GDM1 (cell line): ENCODE data around the gene RNASE4.
"Not testable (repeated sequence)": the region's sequence is repeated elsewhere in the genome, so short reads cannot be mapped to it uniquely, and the experiment has no call there.

Source experiments
- DNase-seq: peaks from one replicate; lab custom pipeline; 2025; lab: John Stamatoyannopoulos, UW

RNASE4 gene

DNA sequence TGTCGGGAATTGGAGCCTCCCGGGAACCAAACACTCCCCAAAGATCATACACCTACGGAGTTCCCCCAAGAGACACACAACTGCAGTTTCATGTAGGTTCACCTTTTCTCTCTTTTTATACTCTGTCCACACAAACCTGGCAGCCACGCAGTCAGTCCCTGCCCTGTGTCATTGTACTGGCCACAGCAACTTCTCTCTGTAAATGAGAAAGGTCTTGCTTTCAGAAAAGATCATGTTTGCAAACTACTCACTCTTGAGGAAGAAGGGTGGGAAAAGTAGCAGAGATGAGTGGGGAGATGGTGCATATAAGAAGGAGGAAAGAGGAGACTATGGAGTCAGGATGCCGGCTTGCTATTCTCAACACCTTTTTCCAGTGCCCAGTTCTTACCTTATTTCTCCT lies 14.6 kb downstream of the RNASE4 start:
- DNase-seq, result no peak

DNA sequence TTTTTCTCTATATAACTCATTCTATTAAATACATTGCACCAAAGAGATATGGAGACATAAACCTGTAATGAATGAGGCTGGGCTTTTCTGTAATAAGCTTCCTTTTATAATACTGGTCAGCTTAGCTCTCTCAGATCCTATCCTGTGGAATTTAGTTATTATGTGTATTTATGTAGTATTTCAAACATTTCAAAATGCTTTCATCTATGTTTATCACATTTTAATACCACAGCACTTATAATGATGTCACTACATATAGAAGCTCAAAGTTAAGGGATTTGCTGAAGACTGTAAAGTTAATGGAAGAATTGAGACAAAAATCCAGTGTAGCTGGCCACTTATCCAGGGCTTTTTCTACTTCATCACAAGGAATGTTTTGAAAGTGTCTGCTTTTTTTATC lies 15.6 kb downstream of the RNASE4 start:
- no peak for DNase-seq

DNA sequence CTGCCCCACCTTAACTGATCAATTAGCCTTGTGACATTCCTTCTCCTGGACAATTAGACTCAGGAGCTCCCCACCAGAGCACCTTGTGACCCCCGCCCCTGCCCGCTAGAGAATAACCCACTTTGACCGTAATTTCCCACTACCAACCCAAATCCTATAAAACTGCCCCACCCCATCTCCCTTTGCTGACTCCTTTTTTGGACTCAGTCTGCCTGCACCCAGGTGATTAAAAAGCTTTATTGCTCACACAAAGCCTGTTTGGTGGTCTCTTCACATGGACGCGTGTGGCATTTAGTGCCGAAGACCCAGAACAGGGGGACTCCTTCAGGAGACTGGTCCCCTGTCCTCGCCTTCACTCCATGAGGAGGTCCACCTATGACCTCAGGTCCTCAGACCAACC lies 16.6 kb downstream of the RNASE4 start:
- DNase-seq, result not testable (repeated sequence)

GRCh38 chr14:20706657-20707355 lies 22.4 kb downstream of the RNASE4 start:
- DNase-seq, result no peak

DNA sequence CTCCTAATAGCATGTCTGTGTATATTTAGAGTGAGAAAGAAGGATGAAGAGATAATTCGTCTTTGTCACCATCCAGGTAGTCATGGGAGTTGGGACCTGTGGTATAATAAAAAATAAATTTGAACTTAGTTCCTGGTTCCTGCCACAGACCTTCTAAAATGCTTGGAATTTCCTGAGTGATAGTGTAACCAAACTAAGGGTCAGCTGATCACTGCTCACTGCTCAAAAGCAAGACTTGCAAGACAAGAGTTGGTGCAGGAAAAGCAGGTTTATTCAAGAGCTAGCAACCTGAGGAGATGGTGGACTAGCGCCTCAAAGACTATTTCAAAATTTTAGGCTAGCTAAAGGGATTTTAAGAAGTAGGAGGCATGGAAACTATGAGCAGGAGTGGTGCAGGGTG lies 23.3 kb downstream of the RNASE4 start:
- DNase-seq, result no peak

- no peak for DNase-seq
These were observed 26.9 kb downstream of the RNASE4 start for GRCh38 chr14:20711261-20711660.

DNA sequence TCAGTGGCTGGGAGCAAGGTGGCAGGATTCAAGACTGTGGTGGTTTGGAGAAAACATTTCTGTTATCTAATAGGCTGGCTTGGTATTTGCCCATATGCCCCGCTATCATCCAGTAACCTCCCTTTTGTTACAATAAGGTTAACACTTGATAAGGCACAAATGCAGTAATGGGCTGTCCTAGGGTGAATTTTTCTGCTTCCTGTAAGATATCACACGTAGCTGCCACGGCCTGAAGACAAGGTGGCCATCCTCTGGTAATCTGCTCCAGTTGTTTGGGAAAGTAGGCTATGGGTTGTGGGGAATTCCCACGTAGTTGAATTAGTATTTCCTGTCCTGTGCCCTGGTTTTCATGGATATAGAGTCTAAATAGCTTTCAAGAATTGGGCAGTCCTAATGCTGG lies 27.3 kb downstream of the RNASE4 start:
- DNase-seq, result no peak

GRCh38 chr14:20712904-20713303 lies 28.5 kb downstream of the RNASE4 start:
- DNase-seq, result no peak

GRCh38 chr14:20714593-20715250 lies 30.4 kb downstream of the RNASE4 start:
- no peak for DNase-seq

- no peak for DNase-seq
These were observed 35.4 kb downstream of the RNASE4 start for GRCh38 chr14:20719777-20720176.

- DNase-seq, result no peak
These were observed 36.4 kb downstream of the RNASE4 start for GRCh38 chr14:20720741-20721140.

DNA sequence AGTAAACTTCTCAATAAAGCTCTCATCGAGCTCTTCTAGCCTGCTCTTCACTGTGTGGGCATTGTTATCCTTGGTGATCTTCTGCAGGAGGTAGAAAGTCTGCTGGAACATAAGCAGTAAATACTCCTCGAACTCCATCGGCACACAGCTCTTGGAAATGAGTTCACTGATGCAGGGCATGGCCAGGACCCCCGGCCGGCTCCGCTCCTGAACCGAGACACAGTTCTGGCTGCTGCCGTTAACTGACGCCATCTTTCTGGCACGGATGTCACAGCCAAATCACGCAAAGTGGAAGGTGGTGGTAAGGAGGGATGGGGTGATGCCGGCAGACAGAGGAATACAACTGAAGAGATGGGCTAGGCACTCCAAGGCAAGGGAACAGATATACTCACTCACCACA lies 37.7 kb downstream of the RNASE4 start:
- DNase-seq, result no peak

DNA sequence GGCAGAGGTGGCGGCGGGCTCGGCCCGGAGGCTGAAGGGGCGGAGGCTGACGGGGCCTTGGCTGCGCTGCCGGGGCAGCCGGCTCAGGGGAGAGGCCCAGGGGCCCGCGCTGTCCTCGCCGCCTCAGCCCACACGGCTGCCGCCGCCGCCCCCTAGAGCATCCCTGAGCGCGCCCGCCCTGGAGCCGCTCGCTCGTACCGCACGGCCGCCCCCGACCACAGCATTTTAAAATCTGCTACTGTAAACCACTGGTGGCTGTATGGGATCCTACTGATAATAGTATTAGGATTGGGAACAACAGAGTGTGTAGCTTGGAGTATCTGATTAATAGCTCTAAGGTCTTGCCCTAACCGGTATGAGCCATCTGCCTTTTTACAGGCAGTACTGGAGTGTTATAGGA lies 39.1 kb downstream of the RNASE4 start:
- no peak for DNase-seq

DNA sequence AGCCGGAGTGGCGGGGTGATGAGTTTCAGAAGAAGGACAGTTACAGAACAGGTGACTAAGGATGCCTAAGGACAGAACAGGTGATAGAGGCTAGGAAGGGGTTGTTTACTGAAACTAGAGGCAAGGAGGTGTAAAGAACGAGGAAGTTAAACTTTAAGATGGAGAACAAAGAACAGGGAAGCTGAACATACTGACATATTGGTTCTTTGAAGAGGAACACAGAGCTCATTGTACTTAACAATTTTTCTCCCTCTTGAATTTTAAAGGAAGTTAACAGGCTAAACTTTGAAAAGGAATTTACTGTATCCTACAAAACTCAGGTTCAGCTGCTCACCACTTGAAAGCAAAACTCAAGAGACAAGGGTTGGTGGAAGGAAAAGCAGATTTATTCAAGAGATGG lies 41.8 kb downstream of the RNASE4 start:
- not testable (repeated sequence) for DNase-seq

- DNase-seq, result no peak
These were observed 42.2 kb downstream of the RNASE4 start for GRCh38 chr14:20726531-20726930.

GRCh38 chr14:20730891-20731290 lies 46.5 kb downstream of the RNASE4 start:
- DNase-seq, result no peak

DNA sequence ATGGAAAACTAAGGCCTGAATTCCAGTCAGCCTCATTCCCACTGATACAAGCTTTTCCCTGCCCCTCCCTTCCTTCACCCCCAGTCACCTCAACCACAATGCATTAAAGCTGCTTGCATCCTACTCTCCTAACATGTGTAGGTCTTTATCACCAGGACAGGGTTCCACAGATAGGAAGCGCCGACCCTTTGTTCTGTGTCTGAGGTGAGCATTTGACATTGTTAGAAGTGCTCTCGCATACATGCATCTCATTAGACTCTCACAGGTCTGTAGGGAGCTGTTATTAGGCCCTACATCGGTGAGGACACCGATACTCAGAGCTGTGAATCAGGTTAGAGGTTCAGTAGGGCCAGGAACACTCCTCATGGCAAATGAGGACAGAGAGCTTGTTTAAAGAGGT lies 48.1 kb downstream of the RNASE4 start:
- DNase-seq, result no peak

DNA sequence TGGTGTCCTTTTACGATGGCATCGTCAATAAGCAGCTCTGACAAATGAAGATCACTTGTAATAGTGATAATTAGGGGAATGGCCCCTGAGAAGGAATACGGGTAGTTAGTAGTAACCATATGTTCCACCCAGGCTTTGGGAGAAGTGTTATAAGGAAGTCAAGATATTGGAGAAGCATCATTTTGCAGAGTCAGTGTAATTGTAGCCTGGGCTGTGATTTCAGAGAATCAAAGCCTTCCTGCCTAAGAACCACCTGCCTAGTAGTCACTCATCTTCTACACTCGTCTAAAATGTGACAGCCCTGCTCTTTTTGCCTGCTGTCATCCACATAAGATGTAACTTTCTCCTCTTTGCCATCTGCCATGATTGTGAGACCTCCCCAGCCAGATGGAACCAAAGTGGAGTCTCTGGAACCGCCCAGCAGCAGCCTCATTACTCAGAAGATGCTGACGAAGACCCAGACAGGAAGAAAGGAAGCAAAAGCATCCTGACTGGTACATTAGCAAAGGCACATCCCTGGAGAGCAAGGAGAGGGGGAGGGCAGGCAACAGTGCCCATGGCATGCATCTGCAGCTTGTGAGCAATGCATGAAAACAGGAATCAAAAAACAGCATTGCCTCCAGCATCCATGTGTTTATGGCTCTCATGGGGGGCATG lies 48.7 kb downstream of the RNASE4 start:
- DNase-seq, result no peak

- DNase-seq, result no peak
These were observed 49.5 kb downstream of the RNASE4 start for GRCh38 chr14:20733684-20734429.

GRCh38 chr14:20734430-20734806 lies 50.1 kb downstream of the RNASE4 start:
- no peak for DNase-seq

- not testable (repeated sequence) for DNase-seq
These were observed 53.9 kb downstream of the RNASE4 start for GRCh38 chr14:20738292-20738691.

GRCh38 chr14:20742132-20742531 lies 57.8 kb downstream of the RNASE4 start:
- no peak for DNase-seq

DNA sequence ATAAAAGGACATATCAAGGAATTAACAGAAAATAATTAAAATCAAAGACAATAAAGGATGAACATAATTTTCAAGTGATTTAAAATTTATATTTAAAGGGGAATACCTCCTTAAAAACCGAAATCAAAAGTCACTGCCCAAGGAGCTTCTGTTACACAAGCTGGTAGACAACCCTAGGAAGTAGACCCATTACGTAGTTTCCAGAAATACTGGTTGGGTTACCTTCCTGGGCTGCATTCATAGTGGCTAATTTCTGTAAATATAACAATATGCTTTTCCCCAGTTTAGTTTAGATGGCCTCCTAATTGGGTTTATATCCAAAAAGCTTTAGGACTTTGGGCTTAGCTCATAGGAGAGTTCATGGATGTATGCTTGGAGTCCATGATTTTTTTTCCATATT lies 59.2 kb downstream of the RNASE4 start:
- DNase-seq, result no peak
